Lung (tissue), 12 donors: ENCODE results near the gene EYA4. TPM values are rescaled to one million over a fixed set of nuclear protein-coding genes. Genes with fewer than 3 reads are reported as not detected.
"Not testable (repeated sequence)": the region's sequence is repeated elsewhere in the genome, so short reads cannot be mapped to it uniquely, and the experiment has no call there.

ENCODE experiments used
- ATAC-seq: fragments of 200-7000 bp; cut with Tn5 transposase; one replicate; pipeline ENCODE4 v1.9.1; 2020; ENCODE audit warnings: moderate number of reproducible peaks; ENCODE audit not compliant: insufficient read depth, low FRiP score
- DNase-seq, 3 donors: peaks; one replicate each; pipeline ENCODE4 v3.0.0-alpha.2; 2013 to 2017
- H3K27ac ChIP-seq, 2 donors: one replicate each; pipeline ENCODE4 v1.5.1; 2013; ENCODE audit warnings: mild to moderate bottlenecking in 2 of 2, moderate library complexity in 2 of 2, control low read depth in 1 of 2, inconsistent platforms in 1 of 2, low read depth in 1 of 2, low read length in 1 of 2
- H3K27me3 ChIP-seq, 3 donors: one replicate each; pipeline ENCODE4 v1.5.1; 2013; ENCODE audit warnings: low read length in 2 of 3; ENCODE audit not compliant: control insufficient read depth in 3 of 3, insufficient read depth in 3 of 3
- H3K36me3 ChIP-seq, 4 donors: one replicate each; pipeline ENCODE4 v1.5.1; 2013; ENCODE audit warnings: low read length in 4 of 4, mild to moderate bottlenecking in 1 of 4, moderate library complexity in 1 of 4; ENCODE audit not compliant: control insufficient read depth in 4 of 4, insufficient read depth in 4 of 4
- H3K4me1 ChIP-seq, 5 donors: one replicate each; pipeline ENCODE4 v1.5.1; 2013; ENCODE audit warnings: low read length in 5 of 5, mild to moderate bottlenecking in 2 of 5, moderate library complexity in 1 of 5; ENCODE audit not compliant: control insufficient read depth in 5 of 5, insufficient read depth in 5 of 5
- H3K4me3 ChIP-seq: one replicate; pipeline ENCODE4 v1.5.1; 2013; ENCODE audit warnings: mild to moderate bottlenecking, control low read depth, moderate library complexity
- H3K9ac ChIP-seq, 2 donors: one replicate each; pipeline ENCODE4 v1.5.1; 2013; ENCODE audit warnings: low read length in 2 of 2, control low read depth in 1 of 2; ENCODE audit not compliant: insufficient read depth in 1 of 2
- H3K9me3 ChIP-seq, 4 donors: one replicate each; pipeline ENCODE4 v1.5.1; 2013; ENCODE audit warnings: low read length in 3 of 4, mild to moderate bottlenecking in 1 of 4, moderate library complexity in 1 of 4; ENCODE audit not compliant: control insufficient read depth in 4 of 4, insufficient read depth in 3 of 4
- WGBS, 2 donors: extraction: QIAGEN DNeasy Blood & Tissue Kit; methylation state at CpG; one replicate each; pipeline ENCODE4 v1.1.7; 2013; 5-methylcytosine and 5-hydroxymethylcytosine counted together
- polyA plus RNA-seq, 2 donors: library from polyadenylated mRNA; stranded (reverse); fragments of 200-250 nt; gene quantifications; one replicate each; pipeline ENCODE4 v1.2.1, GENCODE V29; 2013
- total RNA-seq, 2 donors: library from RNA; depleted of rRNA in 1 of 2; stranded (reverse); fragments of >200 nt in 1 of 2; gene quantifications; one replicate each; pipeline ENCODE4 v1.2.1, GENCODE V29; 2014 to 2021
- TF ChIP-seq, protein P1 (sequence below): IDR thresholded peaks from 2 replicates; pipeline ENCODE4 v1.5.1; 2012; ENCODE audit warnings: mild to moderate bottlenecking; ENCODE audit errors: control extremely low read depth, extremely low read depth
- donor health status: control.
- donor health status: control.
- donor health status: Bipolar disorder and iron deficiency.
- donor health status: healthy.
- donor health status: DM: yes; HTN: yes; CAD: no.

Gene EYA4
- total and polyA plus RNA-seq, 4 donors, result 0.49 to 7.4 (median 2.2) TPM

DNA sequence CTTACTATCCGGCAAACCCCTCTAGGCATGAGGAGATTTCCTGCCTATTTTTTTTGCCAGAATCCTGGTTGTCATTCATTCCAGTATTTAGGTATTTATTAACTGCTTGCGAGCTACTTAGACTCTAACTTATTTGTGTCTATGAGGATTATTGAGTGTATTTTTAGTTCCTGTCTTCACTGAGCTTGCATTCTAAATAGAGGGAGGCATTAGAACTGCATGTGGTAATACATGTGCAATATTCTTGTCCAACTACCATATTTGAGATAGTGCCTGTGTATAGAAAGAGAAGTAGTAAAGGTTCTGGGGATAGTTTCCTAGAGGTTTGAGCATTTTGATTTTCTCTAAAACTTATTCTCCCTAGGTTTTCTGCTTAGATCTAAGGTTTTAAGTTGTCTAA lies 308.9 kb downstream of the EYA4 start:
- Histone ChIP-seq H3K36me3 (no peaks in the 10 kb centered on the region), H3K9ac (no peak overlapping the region), H3K4me1 (peaks cover 4 to 17% (median 9%) of the 10 kb centered on the region in 5 donors), H3K27ac (no peak overlapping the region), H3K4me3 (no peak overlapping the region), H3K27me3 (peaks cover 0 to 5% (median 0%) of the 10 kb centered on the region in 3 donors), H3K9me3 (no peaks in the 10 kb centered on the region)
- TF ChIP-seq, protein P1, sequence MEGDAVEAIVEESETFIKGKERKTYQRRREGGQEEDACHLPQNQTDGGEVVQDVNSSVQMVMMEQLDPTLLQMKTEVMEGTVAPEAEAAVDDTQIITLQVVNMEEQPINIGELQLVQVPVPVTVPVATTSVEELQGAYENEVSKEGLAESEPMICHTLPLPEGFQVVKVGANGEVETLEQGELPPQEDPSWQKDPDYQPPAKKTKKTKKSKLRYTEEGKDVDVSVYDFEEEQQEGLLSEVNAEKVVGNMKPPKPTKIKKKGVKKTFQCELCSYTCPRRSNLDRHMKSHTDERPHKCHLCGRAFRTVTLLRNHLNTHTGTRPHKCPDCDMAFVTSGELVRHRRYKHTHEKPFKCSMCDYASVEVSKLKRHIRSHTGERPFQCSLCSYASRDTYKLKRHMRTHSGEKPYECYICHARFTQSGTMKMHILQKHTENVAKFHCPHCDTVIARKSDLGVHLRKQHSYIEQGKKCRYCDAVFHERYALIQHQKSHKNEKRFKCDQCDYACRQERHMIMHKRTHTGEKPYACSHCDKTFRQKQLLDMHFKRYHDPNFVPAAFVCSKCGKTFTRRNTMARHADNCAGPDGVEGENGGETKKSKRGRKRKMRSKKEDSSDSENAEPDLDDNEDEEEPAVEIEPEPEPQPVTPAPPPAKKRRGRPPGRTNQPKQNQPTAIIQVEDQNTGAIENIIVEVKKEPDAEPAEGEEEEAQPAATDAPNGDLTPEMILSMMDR, result no peak
- ATAC-seq (no peak), DNase-seq (no peak)
- 77% methylated on average over 2 of the region's 2 CpGs for WGBS, 2 donors

DNA sequence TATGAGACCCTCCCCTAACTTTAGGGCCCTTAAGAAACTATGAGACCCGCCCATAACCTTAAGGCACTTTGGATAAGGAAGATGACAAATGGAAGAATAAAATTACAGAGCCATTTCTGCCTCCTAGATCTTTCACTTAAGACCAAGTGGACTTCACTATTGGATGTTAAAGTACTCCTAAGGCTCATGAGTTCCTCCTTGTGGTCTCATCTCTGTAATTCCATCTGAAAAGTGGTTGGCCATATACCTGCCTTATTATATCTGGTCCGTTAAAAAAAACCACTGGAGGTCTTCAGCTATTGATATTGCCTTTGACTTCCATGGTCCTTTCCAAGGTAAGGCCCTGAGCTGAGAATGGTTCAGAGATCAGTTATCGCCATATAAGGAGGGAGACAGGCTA lies 310.3 kb downstream of the EYA4 start:
- WGBS, 2 donors, result 80 to 87% methylated on average over 3 of the region's 3 CpGs
- ATAC-seq (no peak), DNase-seq (no peak)
- Histone ChIP-seq H3K4me3 (no peak overlapping the region), H3K9me3 (no peaks in the 10 kb centered on the region), H3K36me3 (no peaks in the 10 kb centered on the region), H3K27ac (peak overlapping the region in 1 of 2 donors; percentile 25), H3K9ac (no peak overlapping the region), H3K27me3 (peaks cover 0 to 5% (median 0%) of the 10 kb centered on the region in 3 donors), H3K4me1 (peaks cover 4 to 10% (median 9%) of the 10 kb centered on the region in 5 donors)
- TF ChIP-seq, protein P1, result no peak

DNA sequence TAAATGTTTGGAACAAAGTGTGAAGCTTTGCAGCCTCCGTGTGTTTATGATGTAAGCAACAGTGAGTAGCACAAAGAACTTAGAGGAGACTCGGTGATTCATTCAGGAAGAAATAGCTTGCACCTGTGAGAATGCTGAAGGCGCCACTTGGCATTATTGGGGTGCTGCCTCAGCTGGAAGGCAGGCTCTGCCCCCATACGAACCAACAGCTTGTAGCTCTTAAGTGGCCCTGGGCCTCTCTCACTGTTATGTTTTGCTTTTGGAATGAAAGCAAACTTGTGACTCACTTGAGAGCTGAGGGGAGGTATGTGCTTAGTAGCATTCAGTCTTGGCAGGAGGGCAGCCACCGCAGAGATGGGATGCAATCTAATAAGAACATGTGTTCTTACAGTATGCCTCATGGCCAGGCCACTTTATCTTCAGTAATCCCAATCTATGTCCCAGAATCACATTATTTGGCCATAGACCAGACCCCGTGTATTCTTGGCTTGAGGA lies 310.7 kb downstream of the EYA4 start:
- peak; percentile 62 to 89 (median 81) for DNase-seq
- TF ChIP-seq, protein P1, result no peak
- WGBS, 2 donors, result 46 to 69% methylated on average over 6 of the region's 6 CpGs
- peaks cover 4 to 10% (median 9%) of the 10 kb centered on the region in 5 donors for H3K4me1 ChIP-seq
- H3K27me3 ChIP-seq, result peaks cover 0 to 5% (median 0%) of the 10 kb centered on the region in 3 donors
- no peaks in the 10 kb centered on the region for H3K9me3 ChIP-seq
- ATAC-seq, result peak; percentile 71
- H3K4me3 ChIP-seq, result no peak overlapping the region
- H3K9ac ChIP-seq, result no peak overlapping the region
- H3K36me3 ChIP-seq, result no peaks in the 10 kb centered on the region
- H3K27ac ChIP-seq, result peak overlapping the region in 1 of 2 donors; percentile 25

DNA sequence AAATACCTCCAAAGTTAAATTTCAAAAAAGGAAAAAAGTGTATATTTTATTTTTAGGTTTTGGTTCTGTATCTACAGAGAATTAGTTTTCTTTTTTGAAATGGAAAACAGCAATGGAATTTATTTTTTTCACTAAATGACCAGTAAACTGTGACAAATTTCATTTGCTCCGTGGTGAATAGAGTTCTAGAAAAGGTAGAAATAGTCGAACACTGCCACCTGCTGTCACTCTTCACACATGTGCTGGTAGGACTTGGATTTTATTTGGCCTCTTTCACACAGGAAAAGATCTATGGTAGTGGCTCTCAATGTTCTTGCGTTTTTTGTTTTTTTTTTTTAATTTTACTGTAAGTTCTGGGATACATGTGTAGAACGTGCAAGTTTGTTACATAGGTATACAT lies 312.5 kb downstream of the EYA4 start:
- Histone ChIP-seq H3K27ac (no peak overlapping the region), H3K4me1 (peaks cover 4 to 10% (median 9%) of the 10 kb centered on the region in 5 donors), H3K36me3 (no peaks in the 10 kb centered on the region), H3K9me3 (no peaks in the 10 kb centered on the region), H3K4me3 (no peak overlapping the region), H3K9ac (no peak overlapping the region), H3K27me3 (peaks cover 0 to 5% (median 0%) of the 10 kb centered on the region in 3 donors)
- peak; percentile 63 to 86 (median 80) for DNase-seq
- peak; percentile 43 for ATAC-seq
- TF ChIP-seq, protein P1, result peak; percentile 27
- 10 to 13% methylated on average over 4 of the region's 4 CpGs for WGBS, 2 donors

DNA sequence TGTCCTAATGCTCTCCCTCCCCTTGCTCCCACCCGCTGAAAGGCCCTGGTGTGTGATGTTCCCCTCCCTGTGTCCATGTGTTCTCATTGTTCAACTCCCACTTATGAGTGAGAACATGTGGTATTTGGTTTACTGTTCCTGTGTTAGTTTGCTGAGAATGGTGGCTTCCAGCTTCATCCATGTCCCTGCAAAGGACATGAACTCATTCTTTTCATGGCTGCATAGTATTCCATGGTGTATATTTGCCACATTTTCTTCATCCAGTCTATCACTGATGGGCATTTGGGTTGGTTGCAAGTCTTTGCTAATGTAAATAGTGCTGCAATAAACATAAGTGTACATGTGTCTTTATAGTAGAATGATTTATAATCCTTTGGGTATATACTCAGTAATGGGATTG lies 313.0 kb downstream of the EYA4 start:
- not testable (repeated sequence) for H3K36me3 ChIP-seq, H3K9ac ChIP-seq, H3K9me3 ChIP-seq, H3K4me3 ChIP-seq, DNase-seq, ATAC-seq, H3K27ac ChIP-seq, H3K27me3 ChIP-seq
- peaks cover 4 to 10% (median 9%) of the 10 kb centered on the region in 5 donors for H3K4me1 ChIP-seq
- 86 to 100% methylated on average over 1 of the region's 1 CpG for WGBS, 2 donors
